ENCODE measurements around the gene LAIR1.

GRCh38 chr19:54335979-54336892 is 28.5 kb downstream of the LAIR1 start:
- TF ChIP-seq EP300 (IDR thresholded peaks at IDR 0.05; ENCODE audit: low read depth): no peak
- no peak for TF ChIP-seq POLR2AphosphoS5 (IDR thresholded peaks at IDR 0.05)
- TF ChIP-seq CTCF (IDR thresholded peaks at IDR 0.05): no peak
